IMR-90 (cell line): ENCODE results near the gene AFDN.

ENCODE experiments used
- BHLHE40 ChIP-seq: fragments of 150-350 bp; IDR thresholded peaks from 2 replicates; pipeline ENCODE4 v1.6.1; 2016; ENCODE audit warnings: mild to moderate bottlenecking, low read depth, low read length
- CEBPB ChIP-seq: IDR thresholded peaks from 2 replicates; pipeline ENCODE4 v1.6.1; 2012; ENCODE audit warnings: low read depth, low read length, improper control_type of control experiment
- CHD1 ChIP-seq: IDR thresholded peaks from 2 replicates; pipeline ENCODE4 v1.6.1; 2012; ENCODE audit warnings: low read depth, low read length, improper control_type of control experiment
- FOS ChIP-seq: fragments of 150-350 bp; IDR thresholded peaks from 2 replicates; pipeline ENCODE4 v1.6.1; 2016; ENCODE audit warnings: low read depth, low read length
- MXI1 ChIP-seq: IDR thresholded peaks from 2 replicates; pipeline ENCODE4 v1.6.1; 2012; ENCODE audit warnings: low read depth, mild to moderate bottlenecking, low read length, moderate library complexity, borderline replicate concordance
- POLR2A ChIP-seq: IDR thresholded peaks from 2 replicates; pipeline ENCODE4 v1.6.1; 2012; ENCODE audit warnings: mild to moderate bottlenecking, low read depth, low read length
- RCOR1 ChIP-seq: IDR thresholded peaks from 2 replicates; pipeline ENCODE4 v1.6.1; 2012; ENCODE audit warnings: mild to moderate bottlenecking, low read length, improper control_type of control experiment; ENCODE audit not compliant: insufficient replicate concordance
- RFX5 ChIP-seq: IDR thresholded peaks from 2 replicates; pipeline ENCODE4 v1.8.0; 2012; ENCODE audit warnings: low read depth, mild to moderate bottlenecking, low read length, moderate library complexity
- SMC3 ChIP-seq: fragments of 150-350 bp; IDR thresholded peaks from 2 replicates; pipeline ENCODE4 v1.6.1; 2016; ENCODE audit warnings: low read depth, mild to moderate bottlenecking, antibody characterized with exemption, low read length, moderate library complexity
- TF ChIP-seq, protein P1 (sequence below): conservative IDR thresholded peaks from 2 replicates; pipeline ENCODE4 v1.5.1; 2012; ENCODE audit warnings: mild to moderate bottlenecking, low read depth, low read length, improper control_type of control experiment

DNA sequence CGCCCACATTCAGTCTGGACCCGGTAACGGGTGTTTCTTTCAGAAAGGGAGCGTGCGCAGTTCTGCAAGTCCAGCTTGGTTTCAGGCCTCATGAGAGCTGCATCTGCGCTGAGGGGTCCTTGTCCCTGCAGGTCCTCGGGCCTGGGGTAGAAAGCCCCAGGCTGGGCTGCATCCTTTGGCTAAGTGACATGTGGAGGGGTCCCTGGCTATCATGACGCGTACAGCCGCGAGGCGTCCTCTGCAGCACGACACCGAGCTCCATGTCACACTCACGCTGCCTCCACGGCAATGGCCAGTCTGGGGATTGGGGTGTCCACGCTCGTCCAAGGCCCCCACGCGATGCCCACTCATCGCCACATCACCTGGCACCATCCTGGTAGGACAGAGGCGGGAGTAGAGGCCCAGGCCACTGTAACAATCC, 169.0 kb downstream of the AFDN start:
- TF ChIP-seq, protein P1, sequence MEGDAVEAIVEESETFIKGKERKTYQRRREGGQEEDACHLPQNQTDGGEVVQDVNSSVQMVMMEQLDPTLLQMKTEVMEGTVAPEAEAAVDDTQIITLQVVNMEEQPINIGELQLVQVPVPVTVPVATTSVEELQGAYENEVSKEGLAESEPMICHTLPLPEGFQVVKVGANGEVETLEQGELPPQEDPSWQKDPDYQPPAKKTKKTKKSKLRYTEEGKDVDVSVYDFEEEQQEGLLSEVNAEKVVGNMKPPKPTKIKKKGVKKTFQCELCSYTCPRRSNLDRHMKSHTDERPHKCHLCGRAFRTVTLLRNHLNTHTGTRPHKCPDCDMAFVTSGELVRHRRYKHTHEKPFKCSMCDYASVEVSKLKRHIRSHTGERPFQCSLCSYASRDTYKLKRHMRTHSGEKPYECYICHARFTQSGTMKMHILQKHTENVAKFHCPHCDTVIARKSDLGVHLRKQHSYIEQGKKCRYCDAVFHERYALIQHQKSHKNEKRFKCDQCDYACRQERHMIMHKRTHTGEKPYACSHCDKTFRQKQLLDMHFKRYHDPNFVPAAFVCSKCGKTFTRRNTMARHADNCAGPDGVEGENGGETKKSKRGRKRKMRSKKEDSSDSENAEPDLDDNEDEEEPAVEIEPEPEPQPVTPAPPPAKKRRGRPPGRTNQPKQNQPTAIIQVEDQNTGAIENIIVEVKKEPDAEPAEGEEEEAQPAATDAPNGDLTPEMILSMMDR = no peak
- no peak for TF ChIP-seq POLR2A
- TF ChIP-seq RCOR1 = no peak
- TF ChIP-seq BHLHE40 = no peak
- TF ChIP-seq FOS = no peak
- TF ChIP-seq SMC3 = no peak
- no peak for TF ChIP-seq RFX5
- TF ChIP-seq CEBPB = no peak
- TF ChIP-seq MXI1 = no peak
- no peak for TF ChIP-seq CHD1
